Activated T-helper 1 cell treated with anti-CD3 and anti-CD28 coated beads, Interleukin-12 subunit alpha, Interleukin-12 subunit beta, Interleukin-2, Interleukin-4 antibody, amounts not matched to agents 30 ng/mL and 10 ng/mL and 1 ng/mL, durations not matched to agents 14 hours and 24 hours and 36 hours (primary cell): ENCODE data around the gene HIF3A. TPM values are rescaled to one million over a fixed set of nuclear protein-coding genes. Genes with fewer than 3 reads are reported as not detected.
A peak's percentile ranks its signal among the peaks of the same experiment; 100 is the strongest.
"Not testable (repeated sequence)": the region's sequence is repeated elsewhere in the genome, so short reads cannot be mapped to it uniquely, and the experiment has no call there.

ENCODE experiments used
- DNase-seq: peaks from one replicate; pipeline ENCODE4 v3.0.0; 2021; ENCODE audit warnings: low spot score
- H3K27ac Mint-ChIP-seq: one replicate; pipeline ENCODE4 v1.8.0; 2021; ENCODE audit warnings: mild to moderate bottlenecking, mixed read lengths
- H3K27me3 Mint-ChIP-seq: one replicate; pipeline ENCODE4 v1.8.0; 2022; ENCODE audit warnings: mild to moderate bottlenecking, moderate library complexity, mixed read lengths; ENCODE audit not compliant: insufficient read depth
- H3K36me3 Mint-ChIP-seq: one replicate; pipeline ENCODE4 v1.8.0; 2021; ENCODE audit warnings: low read depth, mixed read lengths
- H3K4me1 Mint-ChIP-seq: one replicate; pipeline ENCODE4 v1.8.0; 2021; ENCODE audit warnings: low read depth, mixed read lengths
- H3K4me3 Mint-ChIP-seq: one replicate; pipeline ENCODE4 v1.8.0; 2021; ENCODE audit warnings: mild to moderate bottlenecking, moderate library complexity, mixed read lengths
- H3K9me3 Mint-ChIP-seq: one replicate; pipeline ENCODE4 v1.8.0; 2021; ENCODE audit warnings: mixed read lengths
- intact Hi-C: fragments of 100-400 bp; cut with micrococcal nuclease; formaldehyde crosslinking; loops from one replicate; pipeline ENCODE4 v1.15.1; 2024
- total RNA-seq: library from RNA; stranded (reverse); gene quantifications from 2 replicates; pipeline ENCODE4 v1.2.3, GENCODE V29; 2022

The HIF3A gene
- total RNA-seq, 1 donor from 2014 or later: not detected

DNA sequence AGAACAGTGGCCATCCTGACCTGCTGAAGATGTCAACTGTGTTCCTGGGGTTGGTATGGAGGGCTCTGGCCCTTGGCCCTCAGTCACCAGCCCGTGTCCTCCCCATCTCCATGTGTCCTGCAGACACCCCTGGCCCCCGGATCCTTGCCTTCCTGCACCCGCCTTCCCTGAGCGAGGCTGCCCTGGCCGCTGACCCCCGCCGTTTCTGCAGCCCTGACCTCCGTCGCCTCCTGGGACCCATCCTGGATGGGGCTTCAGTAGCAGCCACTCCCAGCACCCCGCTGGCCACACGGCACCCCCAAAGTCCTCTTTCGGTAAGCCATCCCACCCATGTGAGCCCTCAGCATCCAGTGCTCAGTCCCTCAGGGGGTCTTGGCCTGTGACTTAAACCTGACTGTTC lies 24.8 kb downstream of the HIF3A start:
- H3K36me3 Mint-ChIP-seq: no peaks in the 10 kb centered on the region
- no peak overlapping the region for H3K27ac Mint-ChIP-seq
- no peaks in the 10 kb centered on the region for H3K4me1 Mint-ChIP-seq
- H3K27me3 Mint-ChIP-seq: peaks cover 2% of the 10 kb centered on the region
- DNase-seq: no peak
- intact Hi-C loops: no loop called here
- no peak overlapping the region for H3K4me3 Mint-ChIP-seq
- peaks cover 12% of the 10 kb centered on the region for H3K9me3 Mint-ChIP-seq

DNA sequence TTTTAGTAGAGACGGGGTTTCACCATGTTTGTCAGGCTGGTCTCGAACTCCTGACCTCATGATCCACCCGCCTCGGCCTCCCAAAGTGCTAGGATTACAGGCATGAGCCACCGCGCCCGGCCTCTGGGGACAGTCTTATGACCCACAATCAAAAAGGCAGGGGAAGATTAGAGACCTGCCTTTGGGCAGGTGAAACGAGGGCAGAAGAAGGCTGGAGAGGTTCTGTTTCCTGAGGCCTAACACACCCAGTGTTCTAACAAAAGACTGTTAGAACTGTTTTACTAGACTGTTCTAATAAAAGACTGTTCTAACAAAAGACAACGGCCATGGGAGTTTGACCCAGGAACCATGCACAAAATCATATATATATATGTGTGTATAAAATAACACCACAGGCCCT lies 26.4 kb downstream of the HIF3A start:
- H3K4me3 Mint-ChIP-seq, intact Hi-C loops, H3K36me3 Mint-ChIP-seq, H3K27me3 Mint-ChIP-seq, H3K27ac Mint-ChIP-seq, H3K4me1 Mint-ChIP-seq, DNase-seq: not testable (repeated sequence)
- H3K9me3 Mint-ChIP-seq: peaks cover 21% of the 10 kb centered on the region

DNA sequence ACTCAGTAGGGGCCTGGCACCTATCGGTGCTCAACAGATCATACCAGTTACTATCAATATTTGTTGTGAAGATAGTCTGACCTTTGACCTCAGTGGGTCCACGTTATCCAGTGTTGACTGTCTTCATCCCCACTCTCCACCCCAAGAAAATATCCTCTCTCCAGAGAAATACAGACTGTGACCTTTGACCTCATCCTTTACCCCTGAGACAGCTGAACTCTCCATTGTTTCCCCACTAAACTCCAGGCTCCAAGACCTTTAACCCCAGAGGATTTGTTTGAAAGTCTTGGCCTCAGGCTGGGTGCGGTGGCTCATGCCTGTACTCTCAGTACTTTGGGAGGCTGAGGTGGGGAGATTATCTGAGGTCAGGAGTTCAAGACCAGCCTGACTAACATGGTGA lies 27.4 kb downstream of the HIF3A start:
- Mint-ChIP-seq H3K4me1 (no peaks in the 10 kb centered on the region), H3K4me3 (no peak overlapping the region), H3K27me3 (peaks cover 2% of the 10 kb centered on the region), H3K36me3 (no peaks in the 10 kb centered on the region), H3K27ac (no peak overlapping the region), H3K9me3 (peaks cover 26% of the 10 kb centered on the region)
- DNase-seq: no peak
- intact Hi-C loops: no loop called here

DNA sequence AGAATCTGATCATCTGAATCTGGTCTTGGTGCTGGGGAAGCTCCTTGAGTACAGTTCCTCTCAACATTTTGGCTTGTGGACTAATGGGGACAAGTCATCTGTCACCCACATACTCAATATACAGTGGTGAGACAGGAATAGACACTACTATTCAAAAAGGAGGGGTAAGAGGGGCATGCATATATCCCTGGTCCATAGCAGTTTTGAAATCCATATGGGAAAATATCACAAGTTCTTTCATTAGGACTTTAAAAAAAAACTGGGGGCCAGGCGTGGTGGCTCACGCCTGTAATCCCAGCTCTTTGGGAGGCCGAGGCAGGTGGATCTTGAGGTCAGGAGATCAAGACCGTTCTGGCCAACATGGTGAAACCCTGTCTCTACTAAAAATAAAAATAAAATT lies 29.8 kb downstream of the HIF3A start:
- Mint-ChIP-seq H3K27me3 (peaks cover 2% of the 10 kb centered on the region), H3K27ac (no peak overlapping the region), H3K36me3 (peaks cover 1% of the 10 kb centered on the region), H3K4me1 (no peaks in the 10 kb centered on the region), H3K4me3 (no peak overlapping the region), H3K9me3 (peaks cover 39% of the 10 kb centered on the region)
- no peak for DNase-seq
- intact Hi-C loops: no loop called here

DNA sequence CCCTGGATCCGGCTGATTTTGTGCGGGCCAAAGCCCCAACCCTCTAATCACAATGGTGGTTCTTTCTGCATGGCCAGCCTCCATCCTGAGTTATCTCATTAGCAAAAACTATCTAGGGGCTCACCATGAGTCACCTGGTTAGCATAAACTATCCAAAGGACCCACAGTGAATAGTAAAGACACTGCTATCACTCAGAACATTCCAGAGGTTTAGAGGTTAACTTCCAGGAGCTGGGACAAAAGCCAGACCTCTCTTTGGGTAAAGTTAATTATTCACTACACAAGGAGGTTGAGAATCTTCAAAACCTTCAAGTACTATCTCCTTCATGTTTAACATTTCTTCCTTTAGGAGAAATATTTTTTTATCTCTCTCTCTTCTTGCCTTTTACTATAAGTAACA lies 31.2 kb downstream of the HIF3A start:
- intact Hi-C loops: no loop called here
- H3K4me1 Mint-ChIP-seq: no peaks in the 10 kb centered on the region
- no peak overlapping the region for H3K4me3 Mint-ChIP-seq

DNA sequence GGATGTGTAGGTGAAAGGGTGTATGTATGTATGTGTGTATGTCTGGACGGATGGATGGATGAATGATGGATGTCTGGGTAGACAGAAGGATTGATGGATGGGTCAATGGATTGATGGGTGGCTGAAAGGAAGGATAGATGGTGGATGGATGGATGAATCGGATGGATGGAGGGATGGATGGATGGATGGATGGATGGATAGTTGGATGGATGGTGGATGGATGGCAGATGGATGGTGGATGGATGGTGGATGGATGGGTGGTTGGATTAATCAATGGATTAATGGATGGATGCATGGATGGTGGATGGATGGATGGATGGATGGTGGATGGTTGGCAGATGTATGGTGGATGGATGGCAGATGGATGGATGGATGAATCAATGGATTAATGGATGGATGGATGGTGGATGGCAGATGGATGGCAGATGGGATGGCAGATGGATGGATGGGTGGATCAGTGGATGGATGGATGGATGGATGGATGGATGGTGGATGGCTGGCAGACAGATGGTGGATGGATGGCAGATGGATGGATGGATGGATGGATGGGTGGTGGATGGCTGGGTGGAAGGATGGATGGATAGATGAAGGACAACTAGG lies 33.6 kb downstream of the HIF3A start:
- H3K27me3 Mint-ChIP-seq: peaks cover 4% of the 10 kb centered on the region
- no peak for DNase-seq
- intact Hi-C loops: no loop called here
- H3K36me3 Mint-ChIP-seq: peaks cover 1% of the 10 kb centered on the region
- peaks cover 38% of the 10 kb centered on the region for H3K9me3 Mint-ChIP-seq
- no peaks in the 10 kb centered on the region for H3K4me1 Mint-ChIP-seq
- H3K4me3 Mint-ChIP-seq: no peak overlapping the region
- H3K27ac Mint-ChIP-seq: no peak overlapping the region

More for the DNA sequence above, 31.2 kb downstream of the HIF3A start:
- Mint-ChIP-seq H3K9me3 (peaks cover 39% of the 10 kb centered on the region), H3K27ac (no peak overlapping the region), H3K36me3 (peaks cover 1% of the 10 kb centered on the region), H3K27me3 (peaks cover 2% of the 10 kb centered on the region)
- DNase-seq: no peak

DNA sequence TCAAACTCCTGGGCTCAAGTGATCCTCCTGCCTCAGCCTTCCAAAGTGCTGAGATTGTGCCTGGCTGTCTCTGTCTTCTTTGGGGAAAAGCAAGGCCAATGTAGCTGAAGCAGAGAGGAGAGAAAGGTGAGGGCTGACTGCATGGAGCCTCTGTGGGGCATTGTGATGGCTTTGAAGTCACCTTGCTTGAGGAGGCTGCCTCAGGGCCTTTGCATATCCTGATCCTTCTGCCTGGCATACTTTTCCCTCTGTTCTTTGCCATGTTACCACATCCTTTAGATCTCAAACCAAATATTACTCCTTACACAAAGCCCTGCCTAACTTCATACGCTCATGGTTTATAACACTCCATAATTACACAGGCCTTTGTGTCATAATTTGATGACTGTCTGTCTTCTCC lies 40.6 kb downstream of the HIF3A start:
- H3K9me3 Mint-ChIP-seq: no peaks in the 10 kb centered on the region
- no peak overlapping the region for H3K27ac Mint-ChIP-seq
- H3K4me1 Mint-ChIP-seq: no peaks in the 10 kb centered on the region
- no peaks in the 10 kb centered on the region for H3K36me3 Mint-ChIP-seq
- no peak overlapping the region for H3K4me3 Mint-ChIP-seq
- intact Hi-C loops: no loop called here
- DNase-seq: no peak
- H3K27me3 Mint-ChIP-seq: peaks cover 16% of the 10 kb centered on the region

DNA sequence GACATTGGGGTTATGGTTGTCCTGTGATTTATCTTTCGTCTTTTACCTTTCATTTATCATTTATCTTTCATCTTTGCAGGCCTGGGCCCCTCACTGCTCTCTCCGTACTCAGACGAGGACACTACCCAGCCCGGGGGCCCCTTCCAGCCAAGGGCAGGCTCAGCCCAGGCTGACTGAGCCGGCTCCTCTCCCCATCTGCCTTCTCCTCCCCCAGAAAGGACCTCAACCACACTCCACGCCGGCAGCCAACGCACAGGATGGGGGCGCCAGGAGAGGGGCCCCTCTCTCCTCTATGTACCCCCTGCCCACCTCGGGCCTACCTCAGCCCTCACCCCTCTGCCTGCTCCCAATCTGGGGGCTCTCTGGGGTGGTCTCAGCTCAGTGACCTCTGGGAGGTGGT lies 42.6 kb downstream of the HIF3A start:
- no peak overlapping the region for H3K27ac Mint-ChIP-seq
- peaks cover 28% of the 10 kb centered on the region for H3K27me3 Mint-ChIP-seq
- intact Hi-C loops: no loop called here
- DNase-seq: no peak
- no peaks in the 10 kb centered on the region for H3K36me3 Mint-ChIP-seq
- H3K4me1 Mint-ChIP-seq: no peaks in the 10 kb centered on the region
- H3K9me3 Mint-ChIP-seq: no peaks in the 10 kb centered on the region
- H3K4me3 Mint-ChIP-seq: no peak overlapping the region

DNA sequence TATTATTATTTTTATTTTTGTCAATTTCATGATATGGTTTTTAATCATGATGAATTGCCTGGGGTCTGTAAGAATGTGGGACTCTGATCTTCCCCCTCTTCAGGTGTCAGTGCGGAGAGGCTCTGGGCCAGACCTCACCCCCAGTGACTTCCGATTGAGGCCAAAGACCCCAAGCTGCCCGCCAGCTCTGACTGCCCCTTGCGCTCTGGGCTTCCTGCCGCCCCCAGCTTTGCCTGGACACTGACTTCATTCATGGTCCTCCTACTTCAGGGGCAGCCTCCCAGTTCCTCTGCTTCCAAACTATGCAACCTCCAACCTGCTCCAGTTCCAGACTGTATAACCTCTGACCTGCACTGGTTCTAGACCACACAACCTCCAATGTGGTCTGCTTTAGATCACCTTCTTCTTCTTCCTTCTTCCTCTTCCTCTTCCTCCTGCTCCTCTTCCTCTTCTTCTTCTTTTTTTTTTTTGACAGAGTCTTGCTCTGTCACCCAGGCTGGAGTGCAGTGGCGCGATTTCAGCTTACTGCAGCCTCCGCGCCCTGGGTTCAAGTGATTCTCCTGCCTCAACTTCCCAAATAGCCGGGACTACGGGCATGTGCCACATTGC lies 43.3 kb downstream of the HIF3A start:
- intact Hi-C loops: loop anchor here (10.0 kb wide), 1 partner anchor 455 kb away; the partner anchor contains the start of gene IRF2BP1
- H3K9me3 Mint-ChIP-seq: no peaks in the 10 kb centered on the region
- no peaks in the 10 kb centered on the region for H3K36me3 Mint-ChIP-seq
- no peaks in the 10 kb centered on the region for H3K4me1 Mint-ChIP-seq
- H3K27ac Mint-ChIP-seq: no peak overlapping the region
- H3K27me3 Mint-ChIP-seq: peaks cover 26% of the 10 kb centered on the region
- H3K4me3 Mint-ChIP-seq: no peak overlapping the region
- DNase-seq: no peak

DNA sequence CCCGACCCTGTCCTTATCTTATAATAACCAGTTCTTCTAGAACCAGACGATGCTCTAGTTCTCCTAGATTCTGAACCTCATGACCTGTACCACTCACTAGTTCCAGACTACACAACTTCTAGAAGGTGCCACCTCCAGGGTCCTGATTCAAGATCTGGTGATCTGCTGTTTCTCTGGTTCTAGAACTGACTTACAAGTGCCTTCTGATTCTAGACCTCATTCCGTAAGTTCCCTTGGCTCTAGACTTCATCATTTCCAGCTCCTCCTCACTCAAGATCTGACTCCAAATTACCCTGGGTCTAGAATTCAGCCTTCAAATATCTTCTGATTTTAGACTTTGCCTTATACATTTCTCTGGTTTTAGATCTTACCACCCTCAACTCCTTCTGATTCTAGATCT lies 45.1 kb downstream of the HIF3A start:
- Mint-ChIP-seq H3K27ac (no peak overlapping the region), H3K27me3 (peaks cover 26% of the 10 kb centered on the region), H3K4me3 (no peak overlapping the region), H3K36me3 (no peaks in the 10 kb centered on the region), H3K9me3 (no peaks in the 10 kb centered on the region), H3K4me1 (no peaks in the 10 kb centered on the region)
- intact Hi-C loops: loop anchor here (10.0 kb wide), 1 partner anchor 457 kb away; the partner anchor contains the start of gene IRF2BP1
- DNase-seq: no peak

DNA sequence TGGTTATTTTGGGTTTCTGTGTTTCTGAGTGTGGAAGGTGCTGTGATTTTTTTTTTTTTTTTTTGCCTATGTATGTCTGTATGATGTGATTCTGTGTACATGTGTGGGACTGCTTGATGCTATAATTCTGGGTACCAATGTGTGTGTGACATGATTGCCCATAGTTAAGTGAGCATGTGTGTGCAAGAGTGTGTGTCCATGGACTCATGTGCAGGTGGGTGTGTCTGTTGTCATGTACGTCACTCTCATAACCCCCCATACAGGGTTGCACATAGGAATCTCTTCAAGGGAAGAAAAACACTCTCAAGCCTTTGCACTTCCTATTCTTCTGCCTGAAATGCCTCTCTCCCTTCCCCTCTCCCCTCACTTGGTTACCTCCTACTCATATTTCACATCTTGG lies 47.5 kb downstream of the HIF3A start:
- Mint-ChIP-seq H3K4me1 (peaks cover 22% of the 10 kb centered on the region), H3K36me3 (peaks cover 15% of the 10 kb centered on the region), H3K27ac (no peak overlapping the region), H3K9me3 (no peaks in the 10 kb centered on the region), H3K4me3 (no peak overlapping the region), H3K27me3 (peaks cover 26% of the 10 kb centered on the region)
- no peak for DNase-seq
- intact Hi-C loops: loop anchor here (1.0 to 10.0 kb wide), 2 partner anchors 15 to 460 kb away; partner anchors contain the start of gene IRF2BP1

DNA sequence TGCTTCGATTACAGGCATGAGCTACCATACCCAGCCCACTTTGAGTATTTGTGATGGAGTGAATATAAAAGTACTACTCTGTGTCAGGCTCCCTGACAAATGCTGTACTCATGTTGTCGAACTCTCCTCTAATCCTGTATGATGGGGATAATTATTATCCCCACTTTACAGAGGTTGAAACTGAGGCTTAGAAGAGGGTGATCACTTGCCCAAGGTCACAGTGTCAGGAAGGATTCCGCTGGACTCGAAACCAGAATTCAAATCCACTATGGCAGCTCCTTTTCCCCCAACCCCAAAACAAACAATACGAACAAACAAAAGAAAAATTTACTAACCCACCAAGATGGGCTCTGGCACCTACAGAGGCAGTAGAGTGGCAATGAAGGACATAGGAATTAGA lies 48.3 kb downstream of the HIF3A start:
- H3K27ac Mint-ChIP-seq: no peak overlapping the region
- intact Hi-C loops: loop anchor here (5.0 to 10.0 kb wide), 2 partner anchors 460 to 483 kb away; partner anchors contain the start of genes FOXA3, IRF2BP1 and SYMPK
- H3K4me1 Mint-ChIP-seq: peaks cover 30% of the 10 kb centered on the region
- no peak for DNase-seq
- peaks cover 26% of the 10 kb centered on the region for H3K27me3 Mint-ChIP-seq
- no peaks in the 10 kb centered on the region for H3K9me3 Mint-ChIP-seq
- H3K36me3 Mint-ChIP-seq: peaks cover 21% of the 10 kb centered on the region
- H3K4me3 Mint-ChIP-seq: no peak overlapping the region

DNA sequence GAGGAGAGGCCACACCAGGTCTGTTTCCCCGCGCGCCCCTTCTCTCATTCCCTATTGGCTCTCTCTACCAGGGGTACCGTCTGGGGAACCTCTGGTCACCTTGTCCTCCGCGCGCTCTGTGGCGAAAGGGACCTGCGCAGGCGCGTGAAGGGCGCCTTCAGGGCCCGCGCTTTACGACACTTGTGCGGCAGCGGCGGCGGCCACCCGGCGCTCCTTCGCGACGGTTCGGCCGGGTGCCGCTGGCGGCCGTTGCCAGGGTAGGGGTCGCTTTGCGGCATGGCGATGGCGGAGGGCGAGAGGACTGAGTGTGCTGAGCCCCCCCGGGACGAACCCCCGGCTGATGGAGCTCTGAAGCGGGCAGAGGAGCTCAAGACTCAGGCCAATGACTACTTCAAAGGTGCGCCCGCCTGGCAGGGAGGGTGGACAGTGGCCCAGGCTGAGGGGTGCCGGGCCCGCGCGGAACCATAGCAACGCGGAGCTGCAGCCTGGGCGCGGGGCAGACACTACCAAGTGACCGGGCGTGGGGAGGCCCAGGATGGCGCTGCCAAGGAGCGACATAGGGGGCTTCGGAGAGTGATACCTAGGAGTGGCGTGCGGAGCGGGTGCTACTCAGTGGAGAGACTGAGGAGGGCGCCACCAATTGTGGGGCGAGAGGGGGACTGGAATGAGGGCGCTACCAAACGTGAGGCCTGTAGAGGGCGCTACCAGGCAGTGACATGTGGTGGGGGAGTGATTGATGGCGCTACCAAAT lies 50.2 kb downstream of the HIF3A start, which contains the start of gene PPP5C:
Gene PPP5C, plus strand, starts transcription at position 267 of the 751 bp plus-strand sequence. Its CDS starts 10 bp downstream, at position 277.
- peaks cover 26% of the 10 kb centered on the region for H3K36me3 Mint-ChIP-seq
- H3K4me3 Mint-ChIP-seq: peak within 1 kb of the TSS; percentile 94
- DNase-seq: peak; percentile 86
- intact Hi-C loops: loop anchor here (1.0 to 10.0 kb wide), 6 partner anchors 15 to 485 kb away; partner anchors contain the start of genes CCDC61, FOXA3, IRF2BP1 and SYMPK
- H3K4me1 Mint-ChIP-seq: peaks cover 48% of the 10 kb centered on the region
- no peaks in the 10 kb centered on the region for H3K9me3 Mint-ChIP-seq
- peaks cover 17% of the 10 kb centered on the region for H3K27me3 Mint-ChIP-seq
- H3K27ac Mint-ChIP-seq: peak within 1 kb of the TSS; percentile 93
